Measurements from ENCODE around the gene CUL7.
"Not testable (repeated sequence)": the region's sequence is repeated elsewhere in the genome, so short reads cannot be mapped to it uniquely, and the experiment has no call there.

The CUL7 gene

GRCh38 chr6:43053545-43054205 is at the start of gene CUL7:
TSS of gene CUL7 (minus strand) at chr6:43053851. CDS start at chr6:43052788, 1,063 bp downstream.
- in situ Hi-C loops (cut with MboI; ENCODE audit: low sequenced_read_pairs): no loop called here

- in situ Hi-C loops (cut with MboI; ENCODE audit: low sequenced_read_pairs): no loop called here
These were observed 47.8 kb upstream of the CUL7 start for GRCh38 chr6:43101497-43101896.

GRCh38 chr6:43097502-43097901 is 43.9 kb upstream of the CUL7 start:
- in situ Hi-C loops (cut with MboI; ENCODE audit: low sequenced_read_pairs): no loop called here

- in situ Hi-C loops (cut with MboI; ENCODE audit: low sequenced_read_pairs): no loop called here
These were observed 43.4 kb upstream of the CUL7 start for GRCh38 chr6:43097098-43097489.

GRCh38 chr6:43096451-43097097 is 42.9 kb upstream of the CUL7 start:
- in situ Hi-C loops (cut with MboI; ENCODE audit: low sequenced_read_pairs): no loop called here

- in situ Hi-C loops (cut with MboI; ENCODE audit: low sequenced_read_pairs): no loop called here
These were observed 42.3 kb upstream of the CUL7 start for GRCh38 chr6:43095939-43096338.

- in situ Hi-C loops (cut with MboI; ENCODE audit: low sequenced_read_pairs): no loop called here
These were observed 40.0 kb upstream of the CUL7 start for GRCh38 chr6:43093436-43094289.

GRCh38 chr6:43092635-43093034 is 39.0 kb upstream of the CUL7 start:
- in situ Hi-C loops (cut with MboI; ENCODE audit: low sequenced_read_pairs): no loop called here

GRCh38 chr6:43091436-43091991 is 37.9 kb upstream of the CUL7 start:
- in situ Hi-C loops (cut with MboI; ENCODE audit: low sequenced_read_pairs): no loop called here

GRCh38 chr6:43091020-43091419 is 37.4 kb upstream of the CUL7 start:
- in situ Hi-C loops (cut with MboI; ENCODE audit: low sequenced_read_pairs): no loop called here

- in situ Hi-C loops (cut with MboI; ENCODE audit: low sequenced_read_pairs): no loop called here
These were observed 36.9 kb upstream of the CUL7 start for GRCh38 chr6:43090559-43090956.

GRCh38 chr6:43089874-43090558 is 36.4 kb upstream of the CUL7 start:
- in situ Hi-C loops (cut with MboI; ENCODE audit: low sequenced_read_pairs): no loop called here

- in situ Hi-C loops (cut with MboI; ENCODE audit: low sequenced_read_pairs): no loop called here
These were observed 35.8 kb upstream of the CUL7 start for GRCh38 chr6:43089467-43089866.

- in situ Hi-C loops (cut with MboI; ENCODE audit: low sequenced_read_pairs): no loop called here
These were observed 35.0 kb upstream of the CUL7 start for GRCh38 chr6:43088654-43089056.

- in situ Hi-C loops (cut with MboI; ENCODE audit: low sequenced_read_pairs): no loop called here
These were observed 32.5 kb upstream of the CUL7 start for GRCh38 chr6:43086022-43086658.

- in situ Hi-C loops (cut with MboI; ENCODE audit: low sequenced_read_pairs): no loop called here
These were observed 29.4 kb upstream of the CUL7 start for GRCh38 chr6:43082806-43083655.

- in situ Hi-C loops (cut with MboI; ENCODE audit: low sequenced_read_pairs): not testable (repeated sequence)
These were observed 28.3 kb upstream of the CUL7 start for GRCh38 chr6:43081922-43082321.

GRCh38 chr6:43081043-43081442 is 27.4 kb upstream of the CUL7 start:
- in situ Hi-C loops (cut with MboI; ENCODE audit: low sequenced_read_pairs): no loop called here

- in situ Hi-C loops (cut with MboI; ENCODE audit: low sequenced_read_pairs): no loop called here
These were observed 25.0 kb upstream of the CUL7 start for GRCh38 chr6:43078691-43079090.

Data from HL-60/S4 (cell line).